Peyer's patch (tissue), 4 donors: ENCODE data around the gene LMBR1.

ENCODE experiments used
- CTCF ChIP-seq, 6 experiments: fragments of 450-650 bp in 4 of 6; fragments of 200-600 bp in 2 of 6; sonication (generic) in 1 of 6; IDR thresholded peaks; one replicate each; pipeline ENCODE4 v1.5.1; 2017 to 2019; ENCODE audit warnings: antibody characterized with exemption in 6 of 6, mild to moderate bottlenecking in 3 of 6, moderate library complexity in 1 of 6
- POLR2A ChIP-seq, 2 donors: fragments of 450-650 bp; IDR thresholded peaks; one replicate each; pipeline ENCODE4 v1.5.1; 2017; ENCODE audit warnings: antibody characterized with exemption in 2 of 2, mild to moderate bottlenecking in 2 of 2, moderate library complexity in 2 of 2

GRCh38 chr7:156659961-156660360 is 233.0 kb downstream of the LMBR1 start:
- TF ChIP-seq CTCF (IDR thresholded peaks at IDR 0.05): no peak
- no peak for TF ChIP-seq POLR2A (IDR thresholded peaks at IDR 0.05)
